Lower leg skin (tissue), 3 donors: ENCODE measurements around the gene DGKH.

Source experiments
- CTCF ChIP-seq, 3 donors: fragments of 450-650 bp; IDR thresholded peaks; one replicate each; pipeline ENCODE4 v1.5.1; 2016; ENCODE audit warnings: antibody characterized with exemption in 3 of 3, mild to moderate bottlenecking in 3 of 3, moderate library complexity in 2 of 3
- POLR2A ChIP-seq, 2 donors: fragments of 450-650 bp; IDR thresholded peaks; one replicate each; pipeline ENCODE4 v1.6.1; 2016 to 2017; ENCODE audit warnings: antibody characterized with exemption in 2 of 2, mild to moderate bottlenecking in 1 of 2, moderate library complexity in 1 of 2

- TF ChIP-seq CTCF (IDR thresholded peaks at IDR 0.05): no peak
- no peak for TF ChIP-seq POLR2A (IDR thresholded peaks at IDR 0.05)
Observed at GRCh38 chr13:42284068-42284467, 235.6 kb downstream of the DGKH start.
